Measurements from ENCODE around the gene RAP1A.

The RAP1A gene

GRCh38 chr1:111723871-111724270 is 104.3 kb downstream of the RAP1A start:
- Histone ChIP-seq H3K36me3 (no peaks in the 10 kb centered on the region), H3K4me1 (no peaks in the 10 kb centered on the region), H3K27me3 (no peaks in the 10 kb centered on the region), H3K4me3 (ENCODE audit: low read depth, low read length) (no peak overlapping the region), H3K9me3 (no peaks in the 10 kb centered on the region)
- DNase-seq: no peak
- no peak for TF ChIP-seq CTCF (IDR thresholded peaks at IDR 0.05; ENCODE audit: low read depth, low read length)

GRCh38 chr1:111725192-111725591 is 105.6 kb downstream of the RAP1A start:
- Histone ChIP-seq H3K36me3 (no peaks in the 10 kb centered on the region), H3K9me3 (no peaks in the 10 kb centered on the region), H3K4me3 (ENCODE audit: low read depth, low read length) (no peak overlapping the region), H3K27me3 (no peaks in the 10 kb centered on the region), H3K4me1 (no peaks in the 10 kb centered on the region)
- no peak for DNase-seq
- no peak for TF ChIP-seq CTCF (IDR thresholded peaks at IDR 0.05; ENCODE audit: low read depth, low read length)

GRCh38 chr1:111727056-111727455 is 107.5 kb downstream of the RAP1A start:
- no peak for DNase-seq
- H3K36me3 ChIP-seq: no peaks in the 10 kb centered on the region
- no peaks in the 10 kb centered on the region for H3K4me1 ChIP-seq
- no peaks in the 10 kb centered on the region for H3K9me3 ChIP-seq
- H3K27me3 ChIP-seq: no peaks in the 10 kb centered on the region
- no peak overlapping the region for H3K4me3 ChIP-seq (ENCODE audit: low read depth, low read length)
- no peak for TF ChIP-seq CTCF (IDR thresholded peaks at IDR 0.05; ENCODE audit: low read depth, low read length)

- Histone ChIP-seq H3K27me3 (no peaks in the 10 kb centered on the region), H3K36me3 (no peaks in the 10 kb centered on the region), H3K4me1 (no peaks in the 10 kb centered on the region), H3K4me3 (ENCODE audit: low read depth, low read length) (no peak overlapping the region), H3K9me3 (no peaks in the 10 kb centered on the region)
- no peak for DNase-seq
- TF ChIP-seq CTCF (IDR thresholded peaks at IDR 0.05; ENCODE audit: low read depth, low read length): no peak
Observed at GRCh38 chr1:111729271-111729921, 109.8 kb downstream of the RAP1A start.

- Histone ChIP-seq H3K36me3 (no peaks in the 10 kb centered on the region), H3K4me3 (ENCODE audit: low read depth, low read length) (no peak overlapping the region), H3K27me3 (no peaks in the 10 kb centered on the region), H3K9me3 (no peaks in the 10 kb centered on the region), H3K4me1 (no peaks in the 10 kb centered on the region)
- TF ChIP-seq CTCF (IDR thresholded peaks at IDR 0.05; ENCODE audit: low read depth, low read length): no peak
- no peak for DNase-seq
Observed at GRCh38 chr1:111729946-111730681, 110.5 kb downstream of the RAP1A start.

- Histone ChIP-seq H3K4me1 (no peaks in the 10 kb centered on the region), H3K27me3 (no peaks in the 10 kb centered on the region), H3K9me3 (no peaks in the 10 kb centered on the region), H3K36me3 (no peaks in the 10 kb centered on the region), H3K4me3 (ENCODE audit: low read depth, low read length) (no peak overlapping the region)
- no peak for DNase-seq
- no peak for TF ChIP-seq CTCF (IDR thresholded peaks at IDR 0.05; ENCODE audit: low read depth, low read length)
Observed at GRCh38 chr1:111730706-111731105, 111.1 kb downstream of the RAP1A start.

Data from BE2C (cell line).